KMS-11 (cell line): Measurements from ENCODE around the gene FRMD4A.

ENCODE experiments used
- H2AFZ ChIP-seq: fragments of 200-600 bp; sonication (generic); 2 replicates; pipeline ENCODE4 v1.6.1; 2016; ENCODE audit warnings: antibody characterized with exemption, mixed run types, low read depth
- H3K27ac ChIP-seq: fragments of 200-600 bp; sonication (generic); 2 replicates; pipeline ENCODE4 v1.6.1; 2016; ENCODE audit warnings: mild to moderate bottlenecking, mixed run types
- H3K27me3 ChIP-seq: fragments of 200-600 bp; sonication (generic); 2 replicates; pipeline ENCODE4 v1.6.1; 2017; ENCODE audit warnings: mild to moderate bottlenecking, low read depth, mixed run types, moderate library complexity; ENCODE audit not compliant: insufficient read depth
- H3K36me3 ChIP-seq: fragments of 200-600 bp; sonication (generic); 2 replicates; pipeline ENCODE4 v1.6.1; 2017; ENCODE audit warnings: mild to moderate bottlenecking, mixed run types; ENCODE audit not compliant: insufficient read depth
- H3K4me1 ChIP-seq: fragments of 200-600 bp; sonication (generic); 2 replicates; pipeline ENCODE4 v1.6.1; 2016; ENCODE audit warnings: mild to moderate bottlenecking, low read depth, mixed run types; ENCODE audit not compliant: poor library complexity, severe bottlenecking
- H3K4me2 ChIP-seq: fragments of 200-600 bp; sonication (generic); 2 replicates; pipeline ENCODE4 v1.7.0; 2016; ENCODE audit warnings: mild to moderate bottlenecking, mixed run types
- H3K4me3 ChIP-seq: fragments of 200-600 bp; sonication (generic); IDR thresholded peaks from 2 replicates; pipeline ENCODE4 v1.6.1; 2017; ENCODE audit warnings: low read depth, low read length, mixed read lengths; ENCODE audit not compliant: insufficient read depth
- H3K79me2 ChIP-seq: fragments of 200-600 bp; sonication (generic); 2 replicates; pipeline ENCODE4 v1.6.1; 2016; ENCODE audit warnings: low read depth, mixed run types; ENCODE audit not compliant: insufficient read depth
- H3K9ac ChIP-seq: fragments of 200-600 bp; sonication (generic); 2 replicates; pipeline ENCODE4 v1.6.1; 2016; ENCODE audit warnings: mild to moderate bottlenecking, mixed run types
- H4K20me1 ChIP-seq: fragments of 200-600 bp; sonication (generic); 2 replicates; pipeline ENCODE4 v1.6.1; 2016; ENCODE audit warnings: mild to moderate bottlenecking, mixed run types; ENCODE audit not compliant: insufficient read depth
- TF ChIP-seq, protein P1 (sequence below): fragments of 200-600 bp; sonication (generic); conservative IDR thresholded peaks from 2 replicates; pipeline ENCODE4 v1.6.1; 2017; ENCODE audit warnings: low read depth, mild to moderate bottlenecking, antibody characterized with exemption, low read length, moderate library complexity, mixed read lengths

Gene FRMD4A

DNA sequence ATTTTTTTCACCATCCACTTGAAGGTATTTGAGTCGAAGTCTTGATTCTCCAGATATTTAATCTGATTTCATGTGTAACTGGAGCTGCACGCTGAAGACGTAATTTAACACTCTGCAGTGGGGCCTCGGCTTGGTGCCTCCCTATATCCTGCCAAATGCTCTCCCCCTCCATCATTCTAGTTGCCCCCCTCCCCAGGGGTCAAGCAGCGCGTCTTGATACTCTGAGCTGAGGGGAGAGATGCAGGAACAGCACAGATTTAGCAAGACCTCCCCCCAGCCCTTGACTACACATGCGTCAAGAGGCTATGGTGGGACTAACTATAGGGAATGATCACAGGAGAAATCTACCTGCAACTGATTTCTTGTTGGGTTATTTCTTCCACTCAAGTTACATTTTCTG, 658.2 kb downstream of the FRMD4A start:
- Histone ChIP-seq H3K79me2 (no peaks in the 10 kb centered on the region), H2AFZ (no peak overlapping the region), H4K20me1 (no peaks in the 10 kb centered on the region), H3K4me3 (no peak overlapping the region), H3K9ac (no peak overlapping the region), H3K4me2 (no peak overlapping the region), H3K27ac (no peak overlapping the region), H3K36me3 (no peaks in the 10 kb centered on the region), H3K4me1 (no peaks in the 10 kb centered on the region), H3K27me3 (no peaks in the 10 kb centered on the region)
- TF ChIP-seq, protein P1, sequence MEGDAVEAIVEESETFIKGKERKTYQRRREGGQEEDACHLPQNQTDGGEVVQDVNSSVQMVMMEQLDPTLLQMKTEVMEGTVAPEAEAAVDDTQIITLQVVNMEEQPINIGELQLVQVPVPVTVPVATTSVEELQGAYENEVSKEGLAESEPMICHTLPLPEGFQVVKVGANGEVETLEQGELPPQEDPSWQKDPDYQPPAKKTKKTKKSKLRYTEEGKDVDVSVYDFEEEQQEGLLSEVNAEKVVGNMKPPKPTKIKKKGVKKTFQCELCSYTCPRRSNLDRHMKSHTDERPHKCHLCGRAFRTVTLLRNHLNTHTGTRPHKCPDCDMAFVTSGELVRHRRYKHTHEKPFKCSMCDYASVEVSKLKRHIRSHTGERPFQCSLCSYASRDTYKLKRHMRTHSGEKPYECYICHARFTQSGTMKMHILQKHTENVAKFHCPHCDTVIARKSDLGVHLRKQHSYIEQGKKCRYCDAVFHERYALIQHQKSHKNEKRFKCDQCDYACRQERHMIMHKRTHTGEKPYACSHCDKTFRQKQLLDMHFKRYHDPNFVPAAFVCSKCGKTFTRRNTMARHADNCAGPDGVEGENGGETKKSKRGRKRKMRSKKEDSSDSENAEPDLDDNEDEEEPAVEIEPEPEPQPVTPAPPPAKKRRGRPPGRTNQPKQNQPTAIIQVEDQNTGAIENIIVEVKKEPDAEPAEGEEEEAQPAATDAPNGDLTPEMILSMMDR: no peak

- Histone ChIP-seq H3K79me2 (no peaks in the 10 kb centered on the region), H3K27ac (no peak overlapping the region), H3K36me3 (no peaks in the 10 kb centered on the region), H3K9ac (no peak overlapping the region), H3K4me3 (no peak overlapping the region), H3K4me1 (no peaks in the 10 kb centered on the region), H3K27me3 (no peaks in the 10 kb centered on the region), H3K4me2 (no peak overlapping the region), H2AFZ (no peak overlapping the region), H4K20me1 (no peaks in the 10 kb centered on the region)
- TF ChIP-seq, protein P1: no peak
Measured at GRCh38 chr10:13671904-13672303, 658.8 kb downstream of the FRMD4A start.

DNA sequence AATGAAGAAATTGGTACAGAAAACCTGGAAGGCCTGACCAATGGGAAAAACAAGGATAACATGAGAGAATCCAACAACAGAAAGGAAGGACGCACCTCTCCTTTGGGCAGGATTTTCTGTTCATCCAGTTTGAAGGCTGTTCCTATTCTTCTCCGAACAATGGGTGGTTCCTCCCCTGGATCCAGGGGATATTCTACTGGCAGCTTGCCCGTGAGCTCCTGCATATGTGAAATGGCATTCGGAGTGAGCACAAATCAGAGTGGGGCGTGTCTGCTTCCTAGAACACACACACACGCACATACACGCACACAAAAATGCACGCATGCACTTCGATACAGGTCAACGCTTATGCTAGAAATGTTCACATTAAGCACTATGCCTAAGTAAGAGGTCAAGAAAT, 660.4 kb downstream of the FRMD4A start:
- no peaks in the 10 kb centered on the region for H3K4me1 ChIP-seq
- no peaks in the 10 kb centered on the region for H3K79me2 ChIP-seq
- no peak overlapping the region for H3K4me3 ChIP-seq
- no peaks in the 10 kb centered on the region for H4K20me1 ChIP-seq
- H2AFZ ChIP-seq: no peak overlapping the region
- no peaks in the 10 kb centered on the region for H3K36me3 ChIP-seq
- H3K4me2 ChIP-seq: no peak overlapping the region
- H3K27ac ChIP-seq: no peak overlapping the region
- H3K27me3 ChIP-seq: no peaks in the 10 kb centered on the region
- H3K9ac ChIP-seq: no peak overlapping the region
- TF ChIP-seq, protein P1: no peak

DNA sequence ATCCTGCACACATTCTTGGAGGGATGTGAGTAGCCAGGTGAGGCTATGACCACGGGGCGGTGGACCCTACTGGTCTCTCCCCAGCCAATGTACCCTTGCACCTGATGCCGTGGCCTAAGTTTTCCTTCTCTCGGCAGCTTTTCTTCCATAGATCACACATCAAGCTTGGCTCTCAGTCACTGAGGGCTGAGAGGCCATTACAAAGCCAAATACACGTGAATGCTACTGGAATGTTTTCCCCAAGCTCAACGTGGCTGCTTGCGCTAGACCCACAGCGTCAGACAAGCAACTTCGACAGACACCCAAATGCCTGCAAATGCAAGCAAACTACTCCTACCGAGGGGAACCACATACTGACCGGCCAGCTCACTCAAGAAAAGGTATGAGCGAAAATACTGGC, 660.8 kb downstream of the FRMD4A start:
- H4K20me1 ChIP-seq: no peaks in the 10 kb centered on the region
- H3K27me3 ChIP-seq: no peaks in the 10 kb centered on the region
- no peak overlapping the region for H3K4me3 ChIP-seq
- no peak overlapping the region for H3K4me2 ChIP-seq
- H3K4me1 ChIP-seq: no peaks in the 10 kb centered on the region
- H2AFZ ChIP-seq: no peak overlapping the region
- H3K36me3 ChIP-seq: no peaks in the 10 kb centered on the region
- TF ChIP-seq, protein P1: no peak
- no peak overlapping the region for H3K9ac ChIP-seq
- H3K79me2 ChIP-seq: no peaks in the 10 kb centered on the region
- no peak overlapping the region for H3K27ac ChIP-seq
